Measurements from ENCODE around the gene RHBDD3. TPM values are rescaled to one million over a fixed set of nuclear protein-coding genes. Genes with fewer than 3 reads are reported as not detected.
A peak's percentile ranks its signal among the peaks of the same experiment; 100 is the strongest.

RHBDD3 gene
- total RNA-seq, 6 experiments from 2014 or later, result 9.7 to 35.3 (median 14.7) TPM

DNA sequence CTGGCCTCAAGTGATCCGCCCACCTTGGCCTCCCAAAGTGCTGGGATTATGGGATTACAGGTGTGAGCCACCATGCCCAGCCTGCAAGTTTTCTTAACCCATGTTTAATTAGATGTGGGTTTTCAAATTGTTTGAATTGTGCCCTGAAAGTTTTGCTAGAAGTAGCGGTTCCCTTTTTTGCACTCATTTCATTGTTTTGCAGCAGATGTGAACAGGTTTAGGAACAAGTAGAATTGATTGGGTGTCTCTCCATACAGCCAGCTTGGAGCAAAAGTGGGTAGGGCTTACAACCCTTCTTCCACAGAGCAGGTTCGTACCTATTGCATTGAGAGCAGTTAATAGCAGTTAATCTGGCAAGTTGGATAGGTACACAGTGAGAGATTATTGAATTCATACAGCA is 16.4 kb upstream of the RHBDD3 start:
- Histone ChIP-seq H3K9me3 (no peaks in the 10 kb centered on the region), H3K4me3 (no peak overlapping the region), H3K4me1 (no peaks in the 10 kb centered on the region), H3K27ac (no peak overlapping the region), H3K27me3 (no peaks in the 10 kb centered on the region), H3K36me3 (peaks cover 27 to 100% (median 62%) of the 10 kb centered on the region in 4 donors)
- TF ChIP-seq CTCF (IDR thresholded peaks at IDR 0.05) (no peak), POLR2A (IDR thresholded peaks at IDR 0.05) (no peak)
- 100% methylated on average over 1 of the region's 3 CpGs for WGBS (ENCODE audit: insufficient coverage, low coverage, low lambda C conversion rate, missing lambda C conversion rate)
- ATAC-seq (no peak), DNase-seq (no peak)
- intact Hi-C loops (cut with DNase I), result no loop called here

DNA sequence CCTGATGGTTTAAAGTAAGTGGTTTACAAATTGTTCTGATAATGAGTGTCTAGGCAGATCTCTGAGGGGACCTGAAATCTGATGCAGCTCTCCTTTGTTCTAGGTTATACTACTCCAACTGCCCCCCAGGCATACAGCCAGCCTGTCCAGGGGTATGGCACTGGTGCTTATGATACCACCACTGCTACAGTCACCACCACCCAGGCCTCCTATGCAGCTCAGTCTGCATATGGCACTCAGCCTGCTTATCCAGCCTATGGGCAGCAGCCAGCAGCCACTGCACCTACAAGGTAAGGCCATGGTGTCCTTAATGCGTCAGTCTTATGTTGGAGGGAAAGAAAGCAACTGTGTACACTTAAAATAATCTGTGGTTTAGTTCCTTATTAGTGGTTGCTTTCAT is 10.1 kb upstream of the RHBDD3 start:
- Histone ChIP-seq H3K27ac (no peak overlapping the region), H3K4me1 (peaks cover 0 to 39% (median 13%) of the 10 kb centered on the region in 4 donors), H3K4me3 (no peak overlapping the region), H3K27me3 (no peaks in the 10 kb centered on the region), H3K9me3 (no peaks in the 10 kb centered on the region), H3K36me3 (peaks cover 15 to 95% (median 54%) of the 10 kb centered on the region in 4 donors)
- TF ChIP-seq CTCF (IDR thresholded peaks at IDR 0.05), result no peak
- no peak for TF ChIP-seq POLR2A (IDR thresholded peaks at IDR 0.05)
- intact Hi-C loops (cut with DNase I), result no loop called here
- WGBS (ENCODE audit: insufficient coverage, low coverage, low lambda C conversion rate, missing lambda C conversion rate), result 100% methylated on average over 1 of the region's 1 CpG
- ATAC-seq (no peak), DNase-seq (no peak)

GRCh38 chr22:29275819-29276565 is 8.2 kb upstream of the RHBDD3 start:
- DNase-seq (no peak), ATAC-seq (peak; percentile 69 to 82 (median 74))
- H3K9me3 ChIP-seq, result no peaks in the 10 kb centered on the region
- no peak for TF ChIP-seq POLR2A (IDR thresholded peaks at IDR 0.05)
- no peak for TF ChIP-seq CTCF (IDR thresholded peaks at IDR 0.05)
- H3K4me3 ChIP-seq, result no peak overlapping the region
- 14% methylated on average over 3 of the region's 3 CpGs for WGBS (ENCODE audit: insufficient coverage, low coverage, low lambda C conversion rate, missing lambda C conversion rate)
- intact Hi-C loops (cut with DNase I), result no loop called here
- H3K36me3 ChIP-seq, result peaks cover 15 to 86% (median 47%) of the 10 kb centered on the region in 4 donors
- H3K27me3 ChIP-seq, result no peaks in the 10 kb centered on the region
- peak overlapping the region in 1 of 3 donors; percentile 19 for H3K27ac ChIP-seq
- peaks cover 0 to 59% (median 20%) of the 10 kb centered on the region in 4 donors for H3K4me1 ChIP-seq

GRCh38 chr22:29275167-29275566 is 7.4 kb upstream of the RHBDD3 start:
- peak overlapping the region in 1 of 3 donors; percentile 19 for H3K27ac ChIP-seq
- no peak for TF ChIP-seq CTCF (IDR thresholded peaks at IDR 0.05)
- TF ChIP-seq POLR2A (IDR thresholded peaks at IDR 0.05), result no peak
- peaks cover 0 to 61% (median 21%) of the 10 kb centered on the region in 4 donors for H3K4me1 ChIP-seq
- ATAC-seq, result peak in 1 of 4 donors; percentile 30
- peaks cover 15 to 78% (median 43%) of the 10 kb centered on the region in 4 donors for H3K36me3 ChIP-seq
- no peaks in the 10 kb centered on the region for H3K27me3 ChIP-seq
- WGBS (ENCODE audit: insufficient coverage, low coverage, low lambda C conversion rate, missing lambda C conversion rate), result 52% methylated on average over 3 of the region's 3 CpGs
- H3K9me3 ChIP-seq, result no peaks in the 10 kb centered on the region
- no peak for DNase-seq
- H3K4me3 ChIP-seq, result no peak overlapping the region
- intact Hi-C loops (cut with DNase I), result no loop called here
